ENCODE measurements around the gene HRK. TPM values are rescaled to one million over a fixed set of nuclear protein-coding genes. Genes with fewer than 3 reads are reported as not detected.

The HRK gene
- total RNA-seq (2022; extraction: Qiagen RNA extraction) = 0.55 to 0.76 TPM (median 0.72 TPM) in 5 replicates

DNA sequence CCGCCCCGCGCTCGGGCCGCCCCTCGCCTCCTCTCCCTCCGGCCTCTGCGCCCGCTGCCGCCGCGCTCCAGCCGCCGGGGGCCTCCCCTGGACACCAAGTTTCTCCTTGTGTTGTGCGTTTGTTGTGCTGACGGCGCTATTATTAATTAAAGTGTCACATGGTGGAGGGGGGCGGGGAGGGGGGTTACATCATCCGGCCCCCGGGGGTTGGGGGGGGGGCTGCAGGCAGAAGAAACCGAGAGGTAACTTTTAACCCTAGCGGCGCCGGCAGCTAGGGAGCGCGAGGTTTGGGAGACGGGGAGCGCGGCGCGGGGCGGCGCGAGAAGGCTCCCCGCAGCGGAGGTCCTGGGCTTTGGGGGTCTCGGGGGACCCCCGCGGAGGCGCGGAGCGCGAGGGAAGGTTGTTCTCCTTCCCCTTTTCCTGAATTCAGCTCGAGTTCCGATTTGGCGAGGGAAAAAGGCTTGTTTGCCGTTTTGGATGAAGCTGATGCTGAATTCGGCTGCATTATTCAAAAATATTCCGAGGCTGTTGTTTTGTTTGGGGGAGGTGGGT lies at the start of gene HRK:
HRK (minus strand) TSS at position 117 of the 552 bp plus-strand sequence. CDS start 134 bp downstream, outside the sequence.

DNA sequence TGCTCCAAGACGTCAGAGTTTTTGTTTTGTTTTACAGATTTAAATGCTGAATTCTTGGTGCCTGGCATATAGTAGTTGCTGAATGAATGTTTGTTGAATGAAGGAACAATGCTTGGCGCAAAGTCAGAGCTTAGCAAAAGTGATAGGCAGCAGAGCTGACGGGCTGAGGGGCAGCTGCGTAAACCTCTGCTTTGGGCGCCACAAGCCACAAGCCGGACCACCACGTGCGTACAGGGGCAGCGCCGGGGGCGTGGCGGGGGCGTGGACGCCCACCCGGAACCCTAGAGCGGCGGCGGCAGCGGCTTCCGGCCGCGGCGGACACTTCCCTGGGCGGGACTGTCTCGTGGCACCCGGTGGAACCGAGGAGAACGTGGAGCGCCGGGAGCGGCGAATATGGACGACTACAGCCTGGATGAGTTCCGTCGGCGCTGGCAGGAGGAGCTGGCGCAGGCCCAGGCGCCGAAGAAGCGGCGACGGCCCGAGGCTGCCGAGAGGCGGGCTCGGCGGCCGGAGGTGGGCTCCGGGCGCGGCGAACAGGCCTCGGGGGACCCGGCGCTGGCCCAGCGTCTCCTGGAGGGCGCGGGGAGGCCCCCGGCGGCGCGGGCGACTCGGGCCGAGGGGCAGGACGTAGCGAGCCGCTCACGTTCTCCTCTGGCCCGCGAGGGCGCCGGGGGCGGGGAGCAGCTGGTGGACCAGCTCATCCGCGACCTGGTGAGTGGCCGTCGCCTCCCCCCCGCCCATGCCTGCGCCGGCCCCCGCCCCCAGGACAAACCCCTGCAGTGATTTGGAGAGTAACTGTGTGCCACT lies 29.6 kb upstream of the HRK start, which contains the start of gene FBXW8:
FBXW8 (plus strand) TSS at position 306 of the 807 bp plus-strand sequence; CDS start at position 394, 88 bp downstream.

Other genes with a start within 250 kb of the HRK start
- 14.8 to 27.4 TPM (median 24.8 TPM) in 5 replicates for gene SPRING1, start 143.4 kb downstream of the HRK start, total RNA-seq (2022; extraction: Qiagen RNA extraction)
- 1.5 to 3.4 TPM (median 2.2 TPM) in 5 replicates for gene RNFT2, start 143.1 kb downstream of the HRK start, total RNA-seq (2022; extraction: Qiagen RNA extraction)
- 4.5 to 6.9 TPM (median 5.7 TPM) in 5 replicates for gene FBXW8, start 29.5 kb upstream of the HRK start, total RNA-seq (2022; extraction: Qiagen RNA extraction)
- gene TESC, start 218.0 kb upstream of the HRK start, total RNA-seq (2022; extraction: Qiagen RNA extraction) = 112 to 162 TPM (median 153 TPM) in 5 replicates

All from A549 treated with CORT108297 at 1 μM for 4 hours (cell line).